GM10847 (cell line): ENCODE results near the gene KCNMA1.

Experiments used
- POLR2A ChIP-seq: IDR thresholded peaks from 2 replicates; pipeline ENCODE4 v1.6.1; 2011; ENCODE audit not compliant: insufficient read length; ENCODE audit errors: extremely low read depth

KCNMA1 gene

DNA sequence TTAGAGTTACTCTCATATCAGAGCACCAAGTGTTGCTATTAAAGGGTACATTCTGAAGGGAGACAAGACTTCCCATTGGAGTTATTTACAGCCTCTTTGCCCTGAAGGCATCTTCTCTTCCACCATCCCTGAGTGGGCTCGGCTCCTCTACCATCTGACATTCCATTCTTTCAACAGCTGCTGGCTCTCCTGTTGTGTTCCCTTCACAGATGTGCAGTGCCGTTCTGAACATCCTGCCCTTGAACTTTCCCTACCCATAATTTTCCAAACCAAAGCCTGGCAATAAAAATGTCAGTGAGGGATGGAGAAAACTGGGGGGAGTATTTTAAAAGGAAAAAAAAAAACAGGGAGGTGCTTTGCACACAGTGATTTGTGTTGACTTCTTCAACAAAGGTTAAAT, 392.9 kb downstream of the KCNMA1 start:
- no peak for TF ChIP-seq POLR2A

DNA sequence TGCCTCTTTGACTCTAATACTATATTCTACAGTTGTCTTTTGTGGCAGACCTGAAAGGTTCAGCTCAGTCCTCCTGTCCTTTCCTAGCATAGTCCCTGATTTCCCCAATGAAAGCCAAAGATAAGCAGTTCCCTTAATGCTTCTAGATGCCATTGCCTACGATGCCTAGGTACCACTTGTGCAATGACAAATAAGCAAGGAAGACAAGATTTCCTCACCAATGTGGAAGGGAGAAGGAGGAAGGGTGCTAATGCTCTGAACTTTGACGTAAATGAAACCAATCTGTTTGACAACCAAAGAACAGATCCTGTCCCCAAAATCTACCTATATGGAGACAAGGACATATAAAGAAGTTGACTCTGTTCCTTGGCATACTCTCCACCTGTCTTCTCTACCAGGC, 393.3 kb downstream of the KCNMA1 start:
- TF ChIP-seq POLR2A, result no peak

DNA sequence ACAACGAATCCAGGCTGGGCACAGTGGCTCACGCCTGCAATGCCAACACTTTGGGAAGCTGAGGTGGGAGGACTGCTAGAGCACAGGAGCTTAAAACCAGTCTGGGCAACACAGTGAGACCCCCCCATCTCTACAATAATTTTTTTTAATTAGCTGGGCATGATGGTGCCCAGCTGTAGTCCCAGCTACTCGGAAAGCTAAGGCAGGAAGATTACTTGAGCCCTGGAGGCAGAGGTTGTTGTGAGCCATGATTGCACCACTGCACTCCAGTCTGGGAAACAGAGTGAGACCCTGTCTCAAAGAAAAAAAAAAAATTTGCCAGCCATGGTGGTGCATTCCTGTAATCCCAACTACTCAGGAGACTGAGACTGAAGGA, 396.3 kb downstream of the KCNMA1 start:
- no peak for TF ChIP-seq POLR2A

DNA sequence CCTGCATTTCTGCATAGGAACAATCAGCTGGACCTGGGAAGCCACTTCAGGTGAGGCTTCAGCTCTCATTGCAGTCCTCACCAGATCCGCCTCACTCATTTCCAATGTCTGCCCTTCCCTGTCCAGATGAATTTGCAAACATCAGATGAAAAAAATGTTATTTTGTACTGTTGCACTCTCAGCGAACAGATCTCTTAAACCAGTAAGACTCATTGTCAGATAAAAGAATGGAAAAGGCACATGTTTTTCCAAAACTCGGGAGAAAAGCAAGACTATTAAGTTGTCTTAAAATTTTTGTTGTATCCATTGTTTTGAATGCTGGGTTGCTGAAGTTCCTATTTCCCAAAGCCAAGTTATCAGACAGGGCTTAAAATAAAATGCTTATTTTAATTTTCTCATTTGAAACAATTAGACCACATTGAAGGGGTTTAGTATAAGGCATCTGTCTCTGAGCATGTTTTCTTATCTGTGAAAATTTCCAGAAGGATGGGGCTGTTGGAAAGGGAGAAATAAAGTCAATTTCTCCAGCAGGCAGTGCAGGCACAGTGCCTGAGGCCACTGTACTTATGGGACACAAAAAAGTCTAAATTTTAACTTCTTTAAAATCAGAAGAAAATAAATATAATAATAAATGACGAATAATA, 396.8 kb downstream of the KCNMA1 start:
- TF ChIP-seq POLR2A, result no peak

DNA sequence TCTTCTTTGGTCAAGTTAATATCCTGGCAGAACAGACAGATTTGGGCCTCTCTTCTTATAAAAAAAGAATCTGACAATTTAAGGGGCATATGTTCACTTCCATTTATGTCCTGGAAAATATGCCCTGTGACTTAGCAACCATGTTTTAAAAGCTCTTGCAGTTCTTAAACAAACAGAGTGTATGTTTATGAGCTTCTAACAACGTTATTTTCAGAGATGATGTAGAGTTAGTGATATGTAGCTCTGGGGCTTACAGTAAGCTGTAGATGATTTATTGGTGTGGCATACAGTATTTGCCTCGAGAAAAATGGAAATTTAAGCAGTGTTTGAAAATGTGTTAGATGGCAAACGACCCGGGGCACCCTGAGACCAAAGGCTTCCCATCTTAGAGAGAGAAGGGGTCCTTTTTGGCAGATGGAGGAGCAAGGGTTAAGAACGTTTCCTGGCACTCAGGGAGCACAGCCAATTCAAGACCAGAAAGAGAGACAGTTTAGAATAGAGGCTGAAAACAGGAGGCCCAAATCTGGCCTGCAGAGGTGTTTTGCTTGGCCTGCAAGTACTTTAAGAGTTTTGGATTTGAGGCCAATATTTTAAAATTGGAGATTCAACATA, 397.5 kb downstream of the KCNMA1 start:
- TF ChIP-seq POLR2A, result no peak

DNA sequence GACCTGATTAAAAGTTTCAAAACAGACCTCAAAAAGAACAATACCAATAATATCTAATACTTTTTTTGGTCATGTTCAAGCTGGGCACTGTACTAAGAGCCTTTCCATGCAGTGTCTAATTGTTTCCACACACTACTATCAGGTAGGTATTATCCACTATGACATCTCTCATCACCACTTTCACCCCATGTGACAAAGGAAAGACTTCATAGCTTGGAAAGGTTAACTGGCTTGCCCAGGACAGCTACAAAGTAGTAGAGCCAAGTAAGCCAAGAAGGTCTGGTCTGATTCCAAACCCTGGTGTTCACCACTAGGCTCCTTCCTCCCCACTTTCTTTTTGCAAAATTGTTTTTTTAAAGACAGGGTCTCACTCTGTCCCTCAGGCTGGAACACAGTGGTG, 400.5 kb downstream of the KCNMA1 start:
- no peak for TF ChIP-seq POLR2A

DNA sequence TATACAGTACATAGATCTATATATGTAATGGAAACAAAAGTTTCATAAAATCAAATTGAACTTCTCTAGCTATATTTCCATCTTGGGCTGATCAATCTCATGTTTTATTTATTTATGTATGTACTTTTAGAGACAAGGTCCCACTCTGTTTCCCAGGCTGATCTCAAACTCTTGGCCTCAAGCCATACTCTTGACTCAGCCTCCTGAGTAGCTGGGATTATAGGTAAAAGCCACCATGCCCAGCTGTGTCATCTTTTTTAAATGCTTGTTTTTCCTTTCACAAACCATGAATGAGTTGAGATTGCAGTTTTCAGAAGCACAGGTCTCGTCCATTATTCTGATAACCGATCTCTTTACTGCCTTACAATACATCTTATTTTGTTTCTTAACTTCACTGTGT, 400.9 kb downstream of the KCNMA1 start:
- no peak for TF ChIP-seq POLR2A

DNA sequence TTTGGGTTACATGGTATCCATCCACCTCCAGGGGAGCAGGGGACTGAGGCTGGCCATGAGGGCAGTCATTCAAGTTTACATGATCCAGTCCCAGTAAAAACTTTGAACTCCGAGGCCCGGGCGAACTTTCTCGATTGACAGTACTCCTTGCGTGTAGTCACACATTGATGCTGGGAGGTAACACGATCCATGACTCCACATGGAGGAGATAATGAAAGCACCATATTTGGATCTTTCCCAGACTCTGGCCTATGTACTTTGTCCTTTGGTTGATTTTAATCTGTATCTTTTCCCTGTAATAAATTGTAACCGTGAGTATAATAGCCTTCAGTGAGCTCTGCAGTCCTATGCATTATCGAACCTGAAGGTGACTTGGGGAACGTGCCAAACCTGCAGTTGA, 401.6 kb downstream of the KCNMA1 start:
- no peak for TF ChIP-seq POLR2A

DNA sequence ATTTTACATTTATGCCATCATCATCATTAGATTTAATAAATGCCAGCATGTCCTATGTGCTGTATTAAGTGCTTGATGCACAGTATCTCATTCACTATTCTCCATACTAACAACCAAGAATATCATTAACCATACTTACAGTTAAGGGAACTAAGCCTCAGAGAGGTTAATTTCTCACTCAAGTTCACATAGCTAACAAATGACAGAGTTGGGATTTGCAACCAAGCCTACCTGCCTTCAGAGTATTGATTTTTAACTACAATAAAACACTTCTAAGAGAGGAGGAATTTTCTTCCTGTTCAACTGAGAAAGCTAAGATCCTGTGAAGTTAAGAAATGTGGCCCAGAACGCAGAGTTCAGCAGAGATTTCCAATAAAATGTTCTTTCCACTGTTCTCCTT, 403.0 kb downstream of the KCNMA1 start:
- no peak for TF ChIP-seq POLR2A

DNA sequence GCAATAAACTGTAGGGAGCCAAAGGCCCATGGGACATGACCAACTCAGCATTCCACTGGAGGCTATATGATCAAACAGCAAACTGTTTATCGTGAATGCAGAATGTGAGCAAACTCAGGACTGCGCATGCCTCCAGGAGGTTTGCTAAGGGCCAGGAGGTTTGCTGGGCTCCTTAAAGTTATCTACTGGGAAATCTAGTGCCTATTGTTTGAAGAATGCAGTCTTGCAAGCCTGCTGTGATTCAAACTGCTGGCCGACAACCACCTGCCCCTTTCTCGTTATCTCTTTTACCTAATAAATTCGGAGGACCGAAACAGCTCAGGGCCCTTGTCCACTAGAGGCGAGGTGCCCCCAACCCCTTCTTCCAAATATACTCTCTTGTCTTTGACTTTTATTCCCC, 404.1 kb downstream of the KCNMA1 start:
- TF ChIP-seq POLR2A, result no peak

DNA sequence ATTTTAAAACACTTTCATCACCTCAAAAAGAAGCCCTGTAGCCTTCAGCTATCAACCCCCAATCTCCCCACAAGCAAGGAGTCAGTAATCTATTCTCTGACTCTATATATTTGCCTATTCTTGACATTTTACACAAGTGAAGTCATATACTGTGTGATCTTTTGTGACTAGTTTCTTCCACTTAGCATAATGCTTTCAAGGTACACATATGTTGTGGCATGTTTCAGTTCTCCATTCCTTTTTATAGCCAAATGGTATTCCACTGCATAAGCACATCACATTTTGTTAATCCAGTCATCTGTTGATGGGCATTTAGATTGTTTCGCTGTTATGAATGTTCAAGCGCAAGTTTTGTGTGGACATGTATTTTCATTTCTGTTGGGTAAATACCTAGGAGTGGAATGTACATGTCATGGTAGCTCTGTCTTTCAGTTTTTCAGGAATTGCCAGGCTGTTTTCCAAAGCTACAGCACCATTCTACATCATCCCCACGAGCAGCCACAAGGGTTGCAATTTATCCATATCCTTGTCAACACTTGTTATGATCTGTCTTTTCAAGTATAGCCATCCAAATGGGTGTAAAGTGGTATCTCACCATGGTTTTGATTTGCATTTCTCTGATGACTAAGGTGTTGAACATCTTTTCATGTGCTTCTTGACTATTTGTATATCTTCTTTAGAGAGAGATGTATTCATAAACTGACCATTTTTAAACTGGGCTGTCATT, 405.6 kb downstream of the KCNMA1 start:
- no peak for TF ChIP-seq POLR2A

DNA sequence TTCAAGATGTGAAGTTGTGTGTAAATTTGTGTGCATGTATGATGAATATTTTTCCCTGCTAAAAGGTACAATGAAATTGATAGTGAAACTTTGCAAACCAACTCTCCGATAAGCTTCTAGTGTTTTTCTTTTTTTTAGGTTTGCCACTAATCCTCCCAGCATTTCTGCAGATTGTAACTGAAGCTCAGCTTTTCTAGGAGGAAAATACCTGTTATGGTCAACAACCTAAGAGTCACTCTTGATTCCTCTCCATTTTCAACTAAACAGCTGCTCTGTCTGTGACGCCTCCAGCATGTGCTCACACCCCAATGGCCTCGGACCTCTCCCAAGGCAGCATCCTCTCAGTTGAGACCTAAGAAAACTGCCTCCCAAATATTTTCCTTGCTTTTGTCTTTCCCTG, 406.2 kb downstream of the KCNMA1 start:
- no peak for TF ChIP-seq POLR2A

DNA sequence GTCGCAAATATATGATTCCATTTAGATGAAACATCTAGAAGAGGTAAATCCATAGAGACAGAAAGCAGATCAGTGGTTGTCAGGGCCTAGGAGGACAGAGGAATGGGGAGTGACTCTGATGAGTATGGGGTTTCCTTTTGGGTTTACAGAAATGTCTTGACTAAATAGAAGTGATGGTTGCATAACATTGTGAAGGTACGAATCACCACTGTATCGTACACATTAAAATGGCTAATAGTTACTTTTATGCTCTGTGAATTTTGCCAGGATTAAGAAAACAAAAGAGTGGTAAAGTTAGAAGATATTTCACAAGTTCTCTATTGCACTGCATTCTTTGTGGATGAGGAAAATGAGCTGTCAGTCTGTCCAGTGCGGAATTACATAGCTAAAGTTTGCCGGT, 407.4 kb downstream of the KCNMA1 start:
- no peak for TF ChIP-seq POLR2A

DNA sequence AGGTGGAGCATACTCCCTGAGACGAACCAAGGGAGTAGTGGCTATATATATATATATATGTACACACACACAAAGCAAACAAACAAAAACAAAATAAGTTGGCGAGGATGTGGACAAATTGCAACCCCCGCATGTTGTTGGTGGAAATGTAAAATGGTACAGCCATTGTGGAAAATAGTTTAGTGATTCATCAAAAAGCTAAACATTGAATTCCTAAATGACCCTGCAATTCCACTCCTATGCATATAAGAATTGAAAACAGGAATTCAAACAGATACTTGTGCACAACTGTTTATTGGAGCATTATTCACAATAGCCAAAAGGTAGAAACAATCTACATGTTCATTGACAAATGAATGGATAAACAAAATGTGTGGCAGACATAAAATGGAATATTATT, 407.9 kb downstream of the KCNMA1 start:
- no peak for TF ChIP-seq POLR2A

DNA sequence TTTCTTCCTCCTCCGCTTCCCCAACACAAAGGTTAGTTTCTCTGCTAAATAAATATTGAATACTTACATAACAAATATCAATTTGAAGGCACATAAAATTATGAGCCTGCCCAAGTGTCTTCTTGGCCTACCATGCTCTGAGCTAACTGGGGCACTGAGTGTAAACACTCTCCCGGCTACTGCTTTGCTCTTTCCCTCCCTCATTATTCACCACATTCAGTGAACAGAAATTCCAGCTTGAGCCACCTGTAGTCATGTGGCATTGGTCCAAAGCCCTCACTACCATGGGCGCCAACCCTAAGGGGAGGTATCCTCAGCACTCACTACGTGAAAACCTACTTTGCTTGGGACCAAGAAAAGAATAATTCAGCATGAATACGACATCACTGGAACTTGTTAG, 409.0 kb downstream of the KCNMA1 start:
- TF ChIP-seq POLR2A, result no peak

DNA sequence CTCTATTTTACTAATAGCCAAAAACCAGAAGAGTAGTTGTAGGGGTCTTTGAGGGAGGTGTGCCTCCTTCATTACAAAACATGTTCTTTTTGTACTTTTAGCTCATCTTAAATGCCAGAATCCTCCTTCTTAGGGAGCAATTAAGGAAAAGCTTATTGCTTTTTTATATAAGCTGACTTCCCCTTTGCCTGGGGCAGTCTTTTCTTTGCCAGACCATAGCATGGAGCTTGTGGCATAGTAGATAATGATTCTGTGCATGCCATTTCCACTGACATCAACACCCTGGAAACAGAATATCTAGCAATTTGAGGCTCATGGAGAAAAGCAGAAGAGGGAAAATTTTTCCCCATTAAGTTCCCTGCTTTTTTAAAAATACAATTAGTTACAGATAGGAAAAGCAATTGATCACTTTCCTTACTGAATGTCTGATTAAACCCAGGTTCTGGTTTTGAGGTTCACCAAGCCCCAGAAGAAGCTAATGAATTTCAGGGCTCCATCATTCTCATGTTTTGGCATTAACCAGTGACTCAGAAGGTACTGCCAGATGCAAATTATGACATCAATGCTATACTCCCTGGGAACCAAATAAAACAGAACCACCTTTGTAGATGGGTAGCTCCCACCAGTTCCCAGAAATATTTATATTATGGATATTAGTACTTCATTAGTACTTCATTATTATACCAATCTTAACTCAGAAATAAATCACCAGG, 410.6 kb downstream of the KCNMA1 start:
- no peak for TF ChIP-seq POLR2A
